ENCODE data around the gene GALNT9.

- TF ChIP-seq, protein P1, sequence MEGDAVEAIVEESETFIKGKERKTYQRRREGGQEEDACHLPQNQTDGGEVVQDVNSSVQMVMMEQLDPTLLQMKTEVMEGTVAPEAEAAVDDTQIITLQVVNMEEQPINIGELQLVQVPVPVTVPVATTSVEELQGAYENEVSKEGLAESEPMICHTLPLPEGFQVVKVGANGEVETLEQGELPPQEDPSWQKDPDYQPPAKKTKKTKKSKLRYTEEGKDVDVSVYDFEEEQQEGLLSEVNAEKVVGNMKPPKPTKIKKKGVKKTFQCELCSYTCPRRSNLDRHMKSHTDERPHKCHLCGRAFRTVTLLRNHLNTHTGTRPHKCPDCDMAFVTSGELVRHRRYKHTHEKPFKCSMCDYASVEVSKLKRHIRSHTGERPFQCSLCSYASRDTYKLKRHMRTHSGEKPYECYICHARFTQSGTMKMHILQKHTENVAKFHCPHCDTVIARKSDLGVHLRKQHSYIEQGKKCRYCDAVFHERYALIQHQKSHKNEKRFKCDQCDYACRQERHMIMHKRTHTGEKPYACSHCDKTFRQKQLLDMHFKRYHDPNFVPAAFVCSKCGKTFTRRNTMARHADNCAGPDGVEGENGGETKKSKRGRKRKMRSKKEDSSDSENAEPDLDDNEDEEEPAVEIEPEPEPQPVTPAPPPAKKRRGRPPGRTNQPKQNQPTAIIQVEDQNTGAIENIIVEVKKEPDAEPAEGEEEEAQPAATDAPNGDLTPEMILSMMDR (IDR thresholded peaks at IDR 0.05 in 8 of 11, conservative IDR thresholded peaks at IDR 0.05 in 3 of 11): no peak
- no peak for TF ChIP-seq POLR2A (IDR thresholded peaks at IDR 0.05)
- TF ChIP-seq POLR2AphosphoS5 (IDR thresholded peaks at IDR 0.05): no peak
Measured at GRCh38 chr12:132243596-132244310, 85.6 kb downstream of the GALNT9 start.
